ENCODE results near the gene TARM1.
"Not testable (repeated sequence)": the region's sequence is repeated elsewhere in the genome, so short reads cannot be mapped to it uniquely, and the experiment has no call there.

The TARM1 gene

DNA sequence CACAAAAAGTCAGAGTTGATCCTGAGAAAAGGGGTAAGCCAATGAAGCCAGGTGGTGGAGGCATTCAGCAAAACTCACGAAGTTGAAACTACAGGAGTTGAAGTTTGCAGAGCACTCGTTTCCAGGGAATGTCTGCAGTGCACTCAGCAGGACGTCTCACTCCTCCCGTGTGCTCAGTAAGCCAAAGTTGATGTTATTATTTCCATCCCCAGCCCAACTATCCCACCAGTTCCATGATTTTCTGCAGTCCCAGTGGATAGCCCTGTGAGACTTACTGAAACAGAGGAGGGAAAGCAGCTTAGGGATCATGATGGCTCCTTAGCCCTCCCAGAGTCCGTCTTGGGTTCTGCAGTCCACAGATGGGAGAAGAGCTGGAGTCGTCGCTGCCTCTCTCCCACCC lies at the start of gene TARM1:
TARM1 (minus strand) TSS at position 334 of the 400 bp plus-strand sequence; CDS start at position 309, 25 bp downstream.
- no peak for DNase-seq

DNA sequence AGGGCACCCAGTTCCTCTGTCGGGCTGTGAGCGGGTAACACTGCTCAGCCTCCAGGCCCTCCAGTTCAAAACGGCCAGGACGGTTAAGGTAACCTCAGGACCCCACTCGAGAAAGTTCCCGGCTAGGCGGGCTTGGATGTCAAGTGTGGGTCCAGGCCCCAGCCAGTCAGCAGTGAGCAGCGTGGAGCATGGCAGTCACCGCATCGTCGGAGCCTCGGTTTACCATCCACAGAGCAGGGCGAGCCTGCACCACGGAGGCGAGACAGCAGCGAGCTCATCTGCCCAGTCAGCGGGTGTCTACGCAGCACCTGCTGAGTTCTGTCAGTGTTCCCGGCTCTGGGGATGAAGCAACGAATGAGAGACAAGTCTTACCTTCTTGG lies 48.4 kb upstream of the TARM1 start:
- no peak for DNase-seq

DNA sequence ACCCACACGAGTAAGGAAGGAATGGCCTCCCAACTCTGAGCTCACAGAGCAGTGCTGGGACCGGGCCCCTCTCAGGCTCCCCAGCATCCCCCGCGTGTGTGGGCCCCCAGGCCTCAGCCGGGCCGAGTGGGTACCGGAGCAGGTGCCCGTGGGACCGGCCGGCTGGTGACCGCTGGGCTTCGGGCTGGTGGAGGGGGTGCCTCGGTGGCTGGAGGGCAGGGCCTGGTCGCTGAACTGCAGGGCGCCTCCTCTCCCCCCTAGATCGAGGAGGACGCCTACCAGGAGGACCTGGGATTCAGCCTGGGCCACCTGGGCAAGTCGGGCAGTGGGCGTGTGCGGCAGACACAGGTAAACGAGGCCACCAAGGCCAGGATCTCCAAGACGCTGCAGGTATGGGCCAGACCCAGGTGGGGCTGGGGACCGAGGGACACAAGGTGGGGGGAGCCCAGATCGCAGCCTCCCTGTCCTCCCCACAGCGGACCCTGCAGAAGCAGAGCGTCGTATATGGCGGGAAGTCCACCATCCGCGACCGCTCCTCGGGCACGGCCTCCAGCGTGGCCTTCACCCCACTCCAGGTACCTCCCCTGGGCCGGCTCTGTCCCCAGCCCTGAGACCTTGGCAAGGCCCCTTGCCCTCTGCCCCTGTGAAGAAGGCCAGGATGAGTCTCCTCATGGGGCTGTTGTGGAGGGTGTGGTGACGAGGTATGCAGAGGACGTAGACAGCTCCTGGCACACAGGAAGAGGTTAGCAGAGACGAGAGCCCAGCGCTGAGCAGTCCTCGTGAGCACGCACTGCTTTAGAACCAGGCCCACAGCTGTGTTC lies 47.8 kb upstream of the TARM1 start:
- no peak for DNase-seq

DNA sequence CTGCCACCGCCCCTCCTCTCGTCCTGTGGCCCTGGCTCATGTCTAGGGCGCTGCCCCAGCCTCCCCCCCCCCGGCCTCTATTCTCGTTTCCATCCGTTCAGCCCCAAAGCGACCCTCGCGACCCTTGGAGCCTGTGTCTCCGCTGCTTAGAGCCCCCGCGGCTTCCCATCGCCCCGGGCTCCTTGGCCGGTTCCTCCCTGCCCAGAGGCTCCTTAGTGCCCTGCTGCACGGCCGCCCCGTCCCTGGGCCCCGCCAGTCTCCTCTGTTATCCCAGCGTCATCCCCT lies 47.2 kb upstream of the TARM1 start:
- DNase-seq = no peak

DNA sequence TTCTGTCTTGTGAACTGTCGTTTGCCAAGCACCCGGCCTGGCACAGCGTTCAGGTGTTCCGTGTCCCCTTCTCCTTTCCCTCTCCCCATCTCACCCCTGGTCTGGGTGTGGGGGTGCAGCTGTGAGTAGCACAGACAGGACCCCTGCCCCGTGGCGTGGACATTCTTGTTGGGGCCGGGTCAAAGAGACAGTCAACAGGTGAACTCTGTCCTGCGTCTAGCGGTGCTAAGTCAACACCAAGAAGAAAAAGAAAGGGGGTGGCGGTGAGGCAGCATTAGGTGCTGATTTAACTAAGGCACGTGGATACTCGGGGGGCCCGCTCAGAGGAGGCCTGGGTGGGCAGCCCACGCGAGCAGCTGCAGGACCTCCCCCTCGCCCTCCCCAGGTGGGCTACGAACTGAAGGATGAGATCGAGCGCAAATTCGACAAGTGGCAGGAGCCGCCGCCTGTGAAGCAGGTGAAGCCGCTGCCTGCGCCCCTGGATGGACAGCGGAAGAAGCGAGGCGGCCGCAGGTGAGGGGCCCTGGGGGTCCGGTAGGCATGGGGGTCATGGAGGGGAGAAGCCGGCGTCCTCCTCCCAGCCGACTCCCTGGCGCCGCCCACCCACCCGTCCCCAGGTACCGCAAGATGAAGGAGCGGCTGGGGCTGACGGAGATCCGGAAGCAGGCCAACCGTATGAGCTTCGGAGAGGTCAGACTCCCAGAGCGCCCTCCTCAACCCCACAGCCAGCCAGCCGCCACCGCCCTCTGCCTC lies 46.7 kb upstream of the TARM1 start:
- no peak for DNase-seq

DNA sequence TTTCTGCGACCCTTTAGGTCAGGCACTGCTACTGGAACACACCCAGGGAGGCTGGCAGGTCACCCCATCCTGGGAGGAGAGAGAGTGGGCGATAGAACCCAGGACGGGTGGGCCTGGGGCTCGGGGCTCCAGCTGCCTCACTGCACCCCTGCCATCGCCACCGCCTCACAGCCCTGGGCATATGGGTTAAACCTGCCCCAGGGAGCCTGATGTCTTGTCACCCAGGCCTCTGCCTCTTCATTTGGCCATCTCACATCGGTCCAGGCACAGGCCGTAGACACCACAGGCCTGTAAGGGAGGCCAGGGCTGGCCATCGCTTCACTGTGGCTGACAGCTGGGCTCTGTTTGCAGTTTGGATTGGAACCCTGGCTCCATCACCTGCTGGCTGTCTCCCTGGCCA lies 44.5 kb upstream of the TARM1 start:
- DNase-seq = no peak

DNA sequence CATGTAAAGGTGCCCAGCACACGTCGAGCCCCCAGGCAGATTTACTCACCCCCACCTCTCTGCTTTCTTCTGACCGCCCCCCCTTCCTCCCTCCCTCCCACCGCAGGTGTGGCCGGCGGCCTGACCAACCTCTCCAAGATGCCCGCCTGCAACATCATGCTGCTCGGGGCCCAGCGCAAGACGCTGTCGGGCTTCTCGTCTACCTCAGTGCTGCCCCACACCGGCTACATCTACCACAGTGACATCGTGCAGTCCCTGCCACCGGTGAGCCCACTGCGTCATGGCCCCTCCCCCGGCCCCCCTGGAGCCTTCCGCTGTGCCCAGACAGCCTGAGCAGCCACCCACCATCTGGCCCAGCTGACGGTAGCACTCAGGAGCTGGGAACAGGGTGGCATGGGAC lies 43.2 kb upstream of the TARM1 start:
- no peak for DNase-seq

DNA sequence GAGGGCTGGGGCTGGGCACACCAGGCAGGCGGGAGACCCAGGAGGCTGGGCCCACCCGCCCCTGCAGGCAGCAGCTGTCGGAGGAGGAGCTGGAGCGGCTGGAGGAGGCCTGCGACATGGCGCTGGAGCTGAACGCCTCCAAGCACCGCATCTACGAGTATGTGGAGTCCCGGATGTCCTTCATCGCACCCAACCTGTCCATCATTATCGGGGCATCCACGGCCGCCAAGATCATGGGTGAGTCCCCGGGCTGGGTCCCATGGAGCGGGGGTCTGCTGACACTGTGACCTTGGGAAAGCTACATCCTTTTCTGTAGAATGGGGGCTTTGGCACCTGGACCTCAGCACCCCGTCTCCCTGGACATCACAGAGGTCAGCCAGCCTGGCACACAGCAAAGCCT lies 42.5 kb upstream of the TARM1 start:
- no peak for DNase-seq

DNA sequence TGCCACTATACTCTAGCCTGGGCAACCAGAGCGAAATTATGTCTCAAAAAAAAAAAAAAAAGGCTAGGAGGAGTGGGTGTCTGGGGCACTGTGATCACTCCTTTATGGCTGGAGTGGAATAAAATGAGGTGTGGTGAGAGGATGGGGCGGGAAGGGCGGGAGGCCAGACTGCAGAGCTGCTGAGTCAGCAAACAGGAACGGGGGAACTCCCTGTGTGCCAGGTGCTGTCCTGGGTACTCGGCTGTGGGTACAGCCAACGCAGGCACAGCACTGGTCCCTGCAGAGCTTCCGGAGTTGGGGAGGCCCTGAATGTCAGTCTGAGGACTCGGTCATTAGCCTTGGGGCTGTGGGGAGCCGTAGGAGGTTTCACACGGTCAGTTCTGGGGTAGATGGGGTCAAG lies 40.1 kb upstream of the TARM1 start:
- no peak for DNase-seq

DNA sequence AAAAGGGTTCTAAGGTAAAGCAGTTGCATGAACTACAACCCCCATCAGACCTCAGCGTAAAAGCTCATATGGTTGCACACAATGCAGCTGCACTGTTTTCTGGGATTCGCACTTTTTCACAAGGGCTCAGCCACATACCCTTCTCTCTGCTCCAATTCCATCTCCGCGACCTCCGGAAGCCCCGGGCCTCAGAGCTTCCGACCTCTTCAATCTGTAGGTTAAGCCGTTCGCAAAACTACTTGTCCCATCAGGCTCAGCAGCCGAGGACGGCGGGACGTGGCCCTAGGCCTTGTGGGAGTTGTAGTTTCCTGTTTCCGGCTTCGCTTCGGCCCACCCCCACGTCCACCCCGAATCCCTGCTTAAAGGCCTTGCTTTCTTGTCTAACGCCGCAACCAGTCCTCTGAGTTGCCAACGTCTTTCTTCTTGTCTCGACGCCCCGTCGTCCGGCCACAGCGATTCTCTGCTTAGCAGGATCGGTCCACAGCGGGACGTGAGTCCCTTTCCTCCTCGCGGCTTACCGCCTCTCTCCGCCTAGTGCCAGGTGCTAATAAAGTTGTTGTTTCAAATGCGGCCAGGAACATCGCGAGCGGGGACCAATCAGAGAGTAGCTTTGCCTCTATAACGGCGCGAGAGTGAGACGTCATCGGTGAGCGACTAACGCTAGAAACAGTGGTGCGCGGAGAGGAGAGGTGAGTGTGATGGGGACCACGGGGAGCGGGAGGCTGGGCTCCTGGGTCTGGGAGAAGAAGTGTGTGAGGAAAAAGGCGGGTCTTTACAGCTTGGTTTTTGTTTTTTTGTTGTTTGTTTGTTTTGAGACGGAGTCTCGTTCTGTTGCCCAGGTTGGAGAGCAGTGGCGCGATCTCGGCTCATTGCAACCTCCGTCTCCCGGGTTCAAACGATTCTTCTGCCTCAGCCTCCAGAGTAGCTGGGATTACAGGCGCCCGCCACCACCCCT lies 34.2 kb upstream of the TARM1 start, which contains the start of the genes PRPF31 and TFPT:
PRPF31 (plus strand) TSS at position 646 of the 955 bp plus-strand sequence. CDS start 2,525 bp downstream, outside the sequence.
TFPT (minus strand) TSS at position 549 of the 955 bp plus-strand sequence; CDS start at position 161, 388 bp downstream.
- peak; percentile 97 for DNase-seq

DNA sequence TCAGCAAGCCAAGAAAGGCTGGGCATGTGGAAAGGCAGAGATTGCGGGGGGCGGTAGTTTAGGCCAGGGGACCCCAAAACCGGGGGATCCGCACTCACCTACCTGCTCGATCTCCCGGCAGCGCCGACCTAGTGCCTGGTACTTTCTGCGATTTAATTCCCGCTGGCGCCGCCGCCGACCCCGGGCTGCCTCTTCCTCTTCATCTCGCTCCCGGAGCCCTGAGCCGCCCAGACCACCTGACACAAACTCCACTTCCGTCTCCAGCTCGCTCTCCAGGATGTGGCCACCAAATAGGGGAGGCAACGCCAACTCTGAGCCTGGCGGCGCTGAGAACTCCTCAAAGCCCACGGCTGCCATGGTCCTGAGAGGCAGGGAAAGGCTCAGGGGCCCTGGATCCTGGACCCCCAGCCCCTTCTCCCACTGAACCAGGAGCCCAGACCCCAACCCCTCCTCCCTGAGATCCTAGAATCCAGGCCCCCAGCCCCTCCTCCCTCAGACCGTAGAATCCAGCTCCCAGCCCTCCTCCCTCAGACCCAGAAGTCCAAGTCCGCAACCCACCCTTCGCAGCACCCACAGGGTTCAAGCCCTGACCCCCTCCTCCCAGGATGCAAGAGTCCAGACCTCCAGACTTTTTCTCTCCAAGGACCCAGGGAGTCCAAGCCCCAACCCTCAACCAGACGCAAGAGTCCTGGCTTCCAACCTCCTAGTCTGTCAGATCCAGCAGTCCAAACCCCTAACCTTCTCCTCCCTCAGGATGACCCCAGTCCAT lies 33.4 kb upstream of the TARM1 start:
- DNase-seq = no peak

DNA sequence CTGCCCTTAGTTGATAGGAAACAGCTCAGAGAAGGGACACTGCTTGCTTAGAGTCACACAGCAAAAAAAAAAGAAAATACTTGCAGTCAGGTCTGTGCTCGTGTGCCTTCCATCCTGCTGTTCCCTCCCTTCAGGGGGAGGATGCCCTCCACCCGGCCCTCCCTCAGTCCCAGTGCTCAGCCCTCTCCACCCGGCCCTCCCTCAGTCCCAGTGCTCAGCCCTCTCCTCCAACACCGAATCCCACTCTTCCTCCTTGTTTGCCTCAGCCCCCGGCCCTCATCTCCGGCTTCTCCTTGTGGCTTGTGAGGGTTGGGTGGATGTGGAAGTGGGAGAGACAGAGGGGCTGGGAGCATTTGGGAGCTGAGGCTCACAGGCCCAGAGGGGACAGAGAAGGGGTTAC lies 28.5 kb upstream of the TARM1 start:
- DNase-seq = no peak

DNA sequence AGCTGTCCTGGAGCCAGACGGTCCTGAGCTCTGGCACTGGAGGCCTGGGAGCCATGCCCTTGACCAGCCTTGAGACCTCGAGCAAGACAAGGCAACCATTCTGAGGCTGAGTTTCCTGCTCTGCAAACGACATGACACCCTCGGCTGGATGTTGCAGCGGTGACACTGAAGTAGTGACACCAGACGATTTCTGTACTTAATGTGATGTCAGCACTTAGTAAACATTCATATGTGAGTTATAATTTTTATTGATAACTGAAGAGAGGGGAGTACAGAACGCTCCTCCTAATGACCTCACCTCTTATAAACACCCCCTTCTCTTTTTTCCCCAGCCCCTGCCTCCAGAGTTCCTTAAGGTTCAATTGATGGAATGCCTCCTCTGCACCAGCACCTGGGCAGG lies 27.3 kb upstream of the TARM1 start:
- no peak for DNase-seq

DNA sequence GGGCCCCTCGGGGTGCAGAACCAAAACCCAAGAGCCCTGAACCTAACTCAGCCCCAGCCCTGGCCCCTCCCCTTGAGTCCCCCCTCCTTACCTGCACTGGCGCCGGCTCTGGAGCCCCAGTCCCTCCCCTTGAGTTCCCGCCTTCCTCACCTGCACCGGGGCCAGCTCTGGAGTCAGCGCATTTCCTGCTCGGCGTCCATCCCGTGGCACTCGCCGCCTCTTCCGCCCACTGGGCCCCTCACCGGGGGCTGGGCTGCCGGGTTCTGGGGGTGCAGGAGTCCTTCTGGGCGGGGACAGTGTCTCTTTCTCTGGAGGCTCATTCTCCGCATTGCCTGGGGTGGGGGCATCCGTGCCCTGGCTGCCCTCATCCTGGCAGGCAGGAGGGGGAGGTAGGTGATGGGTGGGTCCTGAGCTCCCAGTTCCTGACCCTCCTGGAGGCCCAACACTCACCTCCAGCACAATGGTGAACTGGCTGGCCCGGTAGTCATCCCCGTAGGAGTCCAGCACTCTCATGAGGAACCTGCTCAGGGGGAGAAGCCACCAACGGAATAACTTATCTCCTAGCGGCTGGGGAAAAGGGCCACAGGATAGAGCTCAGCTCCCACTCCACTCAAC lies 26.8 kb upstream of the TARM1 start:
- no peak for DNase-seq

DNA sequence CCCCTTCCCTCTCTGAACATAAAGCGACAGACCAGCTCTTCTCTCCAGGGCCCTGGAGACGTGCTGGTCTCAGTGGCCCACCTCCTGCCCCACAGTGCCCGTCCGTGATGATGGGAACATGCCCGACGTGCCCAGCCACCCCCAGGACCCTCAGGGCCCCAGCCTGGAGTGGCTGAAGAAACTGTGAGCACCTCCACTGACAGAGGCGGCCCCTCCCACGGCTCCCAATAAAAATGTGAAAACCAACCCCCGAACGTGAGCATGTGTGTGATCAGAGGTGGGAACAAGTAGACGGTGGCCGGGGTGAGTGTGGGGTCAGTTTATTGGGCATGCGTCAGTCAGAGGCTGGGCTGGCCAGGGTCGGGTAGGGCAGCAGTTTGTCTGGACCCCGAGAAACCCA lies 25.6 kb upstream of the TARM1 start:
- DNase-seq = no peak

DNA sequence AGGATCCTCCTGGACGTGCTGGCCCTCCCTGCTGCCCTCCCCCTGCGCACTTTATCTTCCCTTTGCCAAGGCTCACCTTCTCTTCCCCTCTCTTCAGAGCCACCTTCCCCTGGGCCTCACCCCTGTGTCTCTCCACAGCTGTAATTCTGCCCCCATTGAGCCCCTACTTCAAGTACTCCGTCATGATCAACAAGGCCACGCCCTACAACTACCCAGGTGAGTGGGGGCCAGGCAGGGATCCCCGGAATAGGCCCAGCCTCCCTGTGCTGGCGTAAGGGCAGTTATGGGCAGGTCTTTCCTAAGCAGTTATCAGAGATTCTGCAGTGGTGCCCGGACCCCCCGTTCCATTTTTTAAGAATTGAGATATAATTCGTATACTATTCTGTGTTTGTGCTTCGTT lies 24.6 kb upstream of the TARM1 start:
- DNase-seq = no peak

DNA sequence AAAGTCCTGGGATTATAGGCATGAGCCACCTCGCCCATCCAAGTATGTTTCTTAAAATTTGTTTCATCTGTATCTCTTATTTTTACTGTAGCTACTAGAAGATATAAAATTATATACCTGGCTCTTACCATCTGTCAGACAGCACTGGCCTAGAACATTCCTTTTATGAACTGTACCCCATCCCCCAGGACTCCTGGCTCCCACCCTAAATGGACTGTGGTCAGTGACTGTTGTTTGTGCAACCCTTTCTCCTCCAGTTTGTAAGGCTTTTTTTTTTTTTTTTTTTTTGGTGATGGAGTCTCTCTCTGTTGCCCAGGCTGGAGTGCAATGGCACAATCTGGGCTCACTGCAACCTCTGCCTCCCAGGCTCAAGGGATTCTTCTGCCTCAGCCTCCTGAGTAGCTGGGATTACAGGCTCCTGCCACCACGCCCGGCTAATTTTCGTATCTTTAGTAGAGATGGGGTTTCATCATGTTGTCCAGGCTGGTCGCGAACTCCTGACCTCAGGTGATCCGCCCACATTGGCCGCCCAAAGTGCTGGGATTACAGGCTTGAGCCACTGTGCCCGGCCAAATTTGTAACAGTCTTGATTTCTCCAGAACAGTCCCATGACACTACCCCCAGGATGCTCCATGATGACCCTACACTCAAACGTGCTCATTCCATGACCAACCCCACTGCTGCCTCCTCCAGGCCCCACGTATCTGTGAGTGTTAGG lies 24.0 kb upstream of the TARM1 start:
- no peak for DNase-seq

DNA sequence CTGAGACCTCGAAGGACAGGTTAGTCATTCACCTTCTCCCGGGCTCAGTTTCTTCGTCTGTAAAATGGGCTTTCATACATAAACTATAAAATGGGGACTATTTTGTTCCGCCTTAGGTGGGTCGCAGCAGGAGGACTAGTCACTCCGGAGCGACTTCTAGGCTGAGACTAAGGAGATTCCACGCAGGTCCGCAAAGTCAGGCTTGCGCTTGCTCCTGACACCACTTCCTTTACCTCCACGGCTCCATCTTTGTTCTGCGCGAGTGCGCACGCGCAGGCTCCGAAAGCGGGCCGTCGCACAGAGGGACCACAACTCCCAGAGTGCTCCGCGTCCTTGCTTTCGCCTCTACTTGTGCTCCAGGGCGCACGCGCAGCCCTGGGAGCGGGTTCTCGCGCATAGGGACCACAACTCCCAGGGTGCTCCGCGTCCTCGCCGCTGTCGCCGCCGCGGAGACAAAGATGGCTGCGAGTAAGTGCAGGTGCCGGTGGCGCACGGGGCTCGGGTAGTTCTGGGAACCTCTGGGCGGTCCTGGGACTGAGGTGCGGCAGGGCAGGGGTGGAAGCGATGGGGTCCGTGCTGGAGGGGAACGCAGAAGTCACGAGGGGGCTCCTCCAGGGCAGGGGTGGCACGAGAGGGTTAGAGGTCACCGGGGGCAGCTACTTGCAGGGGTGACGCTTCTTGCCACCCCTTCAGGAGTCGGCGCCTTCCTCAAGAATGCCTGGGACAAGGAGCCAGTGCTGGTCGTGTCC lies 21.4 kb upstream of the TARM1 start, which contains the start of gene NDUFA3:
NDUFA3 (plus strand) TSS at position 435 of the 749 bp plus-strand sequence; CDS start at position 459, 24 bp downstream.
- DNase-seq = peak; percentile 95

DNA sequence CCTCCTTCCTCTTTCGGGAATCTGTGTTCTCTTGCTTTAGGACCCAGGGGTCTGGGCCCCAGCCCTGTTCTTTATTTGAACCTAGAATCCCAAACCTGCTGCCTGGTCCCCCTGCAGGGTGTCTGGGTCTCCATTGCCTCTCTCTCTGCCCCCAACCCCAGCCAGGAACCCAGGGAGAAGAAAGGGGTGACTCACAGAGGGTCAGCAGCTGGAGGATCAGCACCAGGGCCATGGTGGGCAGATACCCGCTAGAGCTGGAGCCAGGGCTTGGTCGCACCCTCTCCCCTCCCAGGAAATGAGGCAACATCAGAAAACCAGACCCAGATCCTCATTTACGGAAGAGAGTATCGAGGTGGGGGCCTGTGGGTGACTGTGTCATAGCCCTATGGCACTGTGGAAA lies 19.4 kb upstream of the TARM1 start, which contains the start of gene OSCAR:
OSCAR (minus strand) TSS at position 243 of the 400 bp plus-strand sequence; CDS start at position 232, 11 bp downstream.
- no peak for DNase-seq

DNA sequence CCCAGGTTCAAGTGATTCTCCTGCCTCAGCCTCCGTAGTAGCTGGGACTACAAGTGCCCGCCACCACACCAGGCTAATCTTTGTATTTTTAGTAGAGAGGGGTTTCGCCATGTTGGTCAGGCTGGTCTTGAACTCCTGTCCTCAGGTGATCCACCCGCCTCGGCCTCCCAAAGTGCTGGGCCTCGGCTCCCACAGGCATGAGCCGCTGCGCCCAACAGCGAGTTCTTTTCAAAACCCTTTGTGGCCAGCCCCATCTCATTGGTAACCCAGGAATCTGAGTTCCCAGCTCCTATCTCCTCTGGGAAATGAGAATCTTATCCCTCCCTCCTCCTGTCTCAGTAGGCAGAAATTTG lies 18.7 kb upstream of the TARM1 start:
- not testable (repeated sequence) for DNase-seq
